Liver (tissue), 9 donors: ENCODE data around the gene PPFIA1. TPM values are rescaled to one million over a fixed set of nuclear protein-coding genes. Genes with fewer than 3 reads are reported as not detected.

Experiments used
- DNase-seq: peaks from one replicate; pipeline ENCODE4 v3.0.0-alpha.2; 2017; ENCODE audit warnings: low spot score
- H3K27ac ChIP-seq, 2 donors: one replicate each; pipeline ENCODE4 v1.7.0; 2013; ENCODE audit warnings: inconsistent platforms in 2 of 2, low read length in 2 of 2, control low read depth in 1 of 2, low read depth in 1 of 2, mild to moderate bottlenecking in 1 of 2
- H3K27me3 ChIP-seq, 4 donors: one replicate each; pipeline versions ENCODE4 v1.6.1 to v1.7.0; 2013; ENCODE audit warnings: low read length in 3 of 4, inconsistent platforms in 1 of 4, mild to moderate bottlenecking in 1 of 4, moderate library complexity in 1 of 4; ENCODE audit not compliant: control insufficient read depth in 4 of 4, insufficient read depth in 4 of 4
- H3K36me3 ChIP-seq, 4 donors: one replicate each; pipeline versions ENCODE4 v1.6.1 to v1.7.0; 2013; ENCODE audit warnings: low read length in 3 of 4, mild to moderate bottlenecking in 3 of 4, low read depth in 1 of 4, moderate library complexity in 1 of 4; ENCODE audit not compliant: control insufficient read depth in 4 of 4, insufficient read depth in 3 of 4
- H3K4me1 ChIP-seq, 4 donors: one replicate each; pipeline versions ENCODE4 v1.6.1 to v1.7.0; 2013; ENCODE audit warnings: low read length in 3 of 4, mild to moderate bottlenecking in 3 of 4, moderate library complexity in 1 of 4; ENCODE audit not compliant: control insufficient read depth in 4 of 4, insufficient read depth in 4 of 4
- H3K4me3 ChIP-seq, 3 donors: one replicate each; pipeline versions ENCODE4 v1.6.1 to v1.7.0; 2013; ENCODE audit warnings: low read length in 3 of 3, control low read depth in 1 of 3, low read depth in 1 of 3, mild to moderate bottlenecking in 1 of 3
- H3K9ac ChIP-seq, 2 donors: one replicate each; pipeline ENCODE4 v1.7.0; 2013; ENCODE audit warnings: low read length in 2 of 2, mild to moderate bottlenecking in 2 of 2, moderate library complexity in 2 of 2, control low read depth in 1 of 2, low read depth in 1 of 2
- H3K9me3 ChIP-seq, 4 donors: one replicate each; pipeline versions ENCODE4 v1.6.1 to v1.7.0; 2013; ENCODE audit warnings: low read length in 3 of 4; ENCODE audit not compliant: control insufficient read depth in 4 of 4
- FOXA1 ChIP-seq: IDR thresholded peaks from 2 replicates; pipeline ENCODE4 v1.6.1; 2016; ENCODE audit warnings: antibody characterized with exemption
- FOXA2 ChIP-seq: IDR thresholded peaks from 2 replicates; pipeline ENCODE4 v1.6.1; 2016; ENCODE audit warnings: antibody characterized with exemption
- GABPA ChIP-seq, 2 donors: IDR thresholded peaks in 1 of 2; conservative IDR thresholded peaks in 1 of 2; 2 replicates each; pipeline ENCODE4 v1.6.1; 2016; ENCODE audit warnings: antibody characterized with exemption in 2 of 2, mild to moderate bottlenecking in 1 of 2, moderate library complexity in 1 of 2
- HNF4A ChIP-seq, 2 donors: conservative IDR thresholded peaks; 2 replicates each; pipeline ENCODE4 v1.6.1; 2016; ENCODE audit warnings: antibody characterized with exemption in 2 of 2, mild to moderate bottlenecking in 2 of 2
- JUND ChIP-seq, 2 donors: IDR thresholded peaks; 2 replicates each; pipeline ENCODE4 v1.6.1; 2016; ENCODE audit warnings: antibody characterized with exemption in 2 of 2
- RAD21 ChIP-seq, 2 donors: IDR thresholded peaks; 2 replicates each; pipeline ENCODE4 v1.6.1; 2016; ENCODE audit warnings: antibody characterized with exemption in 2 of 2, mild to moderate bottlenecking in 2 of 2
- RXRA ChIP-seq, 2 donors: IDR thresholded peaks; 2 replicates each; pipeline ENCODE4 v1.6.1; 2017 to 2018; ENCODE audit warnings: antibody characterized with exemption in 2 of 2, mild to moderate bottlenecking in 1 of 2
- SP1 ChIP-seq: IDR thresholded peaks from 2 replicates; pipeline ENCODE4 v1.6.1; 2018; ENCODE audit warnings: antibody characterized with exemption, mild to moderate bottlenecking
- YY1 ChIP-seq: IDR thresholded peaks from 2 replicates; pipeline ENCODE4 v1.6.1; 2016; ENCODE audit warnings: antibody characterized with exemption, mild to moderate bottlenecking
- WGBS: extraction: QIAGEN DNeasy Blood & Tissue Kit; methylation state at CpG from one replicate; pipeline ENCODE4 v1.1.7; 2013; 5-methylcytosine and 5-hydroxymethylcytosine counted together
- polyA plus RNA-seq, 2 donors: library from polyadenylated mRNA; stranded (reverse) in 1 of 2; unstranded in 1 of 2; fragments of 200-250 nt in 1 of 2; fragments of >200 nt in 1 of 2; fragmentation: Nextera tagmentation in 1 of 2; extraction: Ambion mirVana in 1 of 2; gene quantifications; one replicate each; pipeline versions ENCODE4 v1.2.1 to v1.2.3, GENCODE V29; 2013 to 2015
- total RNA-seq, 2 donors: library from RNA; depleted of rRNA; stranded (reverse); fragments of >200 nt; gene quantifications; one replicate each; pipeline ENCODE4 v1.2.3, GENCODE V29; 2014
- TF ChIP-seq, protein P1 (sequence below): IDR thresholded peaks from 2 replicates; pipeline ENCODE4 v1.6.1; 2016; ENCODE audit warnings: antibody characterized with exemption
- TF ChIP-seq, protein P2 (sequence below): fragments of 150-350 bp; IDR thresholded peaks from 2 replicates; pipeline ENCODE4 v1.5.1; 2017; ENCODE audit warnings: improper control_type of control experiment, low read depth, low read length; ENCODE audit not compliant: missing input control
- TF ChIP-seq, protein P3 (sequence below): IDR thresholded peaks from 2 replicates; pipeline ENCODE4 v1.6.1; 2016; ENCODE audit warnings: antibody characterized with exemption
- TF ChIP-seq, protein P4 (sequence below): IDR thresholded peaks from 2 replicates; pipeline ENCODE4 v1.6.1; 2016; ENCODE audit warnings: antibody characterized with exemption, mild to moderate bottlenecking
- donor health status: healthy.
- donor health status: healthy.
- donor health status: healthy.
- donor health status: healthy.
- donor health status: healthy.

The PPFIA1 gene
- total and polyA plus RNA-seq, 4 donors, result 9.9 to 39.6 (median 14.5) TPM

DNA sequence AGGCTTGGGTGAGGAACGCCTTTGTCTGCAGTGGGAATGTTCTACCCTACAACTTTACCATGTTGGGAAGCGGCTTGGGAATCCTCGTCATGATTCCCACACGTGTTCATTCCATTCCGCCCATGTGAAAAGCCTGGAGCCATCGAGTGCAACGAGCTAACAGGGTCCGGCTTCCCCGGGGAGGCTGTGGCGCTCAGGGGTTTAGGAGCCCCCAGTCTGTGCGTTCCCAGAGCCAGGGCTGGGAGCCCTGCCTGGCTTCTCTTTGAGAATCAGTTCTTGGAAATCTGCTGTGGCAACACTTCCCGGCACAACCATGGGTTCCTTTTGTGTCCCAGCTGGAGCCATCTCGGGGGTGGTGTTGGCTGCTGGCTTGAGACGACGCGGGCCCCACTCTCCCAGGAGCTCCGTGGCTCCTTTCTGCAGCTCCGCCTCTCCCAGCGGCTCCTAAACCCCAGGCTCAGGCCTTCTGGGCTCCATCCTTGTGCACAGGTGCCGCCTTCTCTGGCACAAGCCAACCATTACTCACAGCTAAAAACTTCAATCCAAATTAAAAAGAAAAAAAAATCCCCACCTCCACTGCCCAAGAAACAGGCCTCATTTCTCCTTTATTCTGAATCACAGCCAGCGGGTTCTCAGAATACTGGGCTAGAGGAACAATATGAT lies 18.7 kb upstream of the PPFIA1 start:
- Histone ChIP-seq H3K36me3 (no peaks in the 10 kb centered on the region), H3K27ac (no peak overlapping the region), H3K9ac (no peak overlapping the region), H3K9me3 (no peaks in the 10 kb centered on the region), H3K27me3 (no peaks in the 10 kb centered on the region), H3K4me1 (no peaks in the 10 kb centered on the region), H3K4me3 (no peak overlapping the region)
- 86% methylated on average over 21 of the region's 21 CpGs for WGBS
- TF ChIP-seq, protein P1, sequence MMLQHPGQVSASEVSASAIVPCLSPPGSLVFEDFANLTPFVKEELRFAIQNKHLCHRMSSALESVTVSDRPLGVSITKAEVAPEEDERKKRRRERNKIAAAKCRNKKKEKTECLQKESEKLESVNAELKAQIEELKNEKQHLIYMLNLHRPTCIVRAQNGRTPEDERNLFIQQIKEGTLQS, result no peak
- TF ChIP-seq HNF4A (conservative IDR thresholded peaks at IDR 0.05), result no peak
- no peak for TF ChIP-seq JUND (IDR thresholded peaks at IDR 0.05)
- TF ChIP-seq SP1, result no peak
- TF ChIP-seq, protein P2, sequence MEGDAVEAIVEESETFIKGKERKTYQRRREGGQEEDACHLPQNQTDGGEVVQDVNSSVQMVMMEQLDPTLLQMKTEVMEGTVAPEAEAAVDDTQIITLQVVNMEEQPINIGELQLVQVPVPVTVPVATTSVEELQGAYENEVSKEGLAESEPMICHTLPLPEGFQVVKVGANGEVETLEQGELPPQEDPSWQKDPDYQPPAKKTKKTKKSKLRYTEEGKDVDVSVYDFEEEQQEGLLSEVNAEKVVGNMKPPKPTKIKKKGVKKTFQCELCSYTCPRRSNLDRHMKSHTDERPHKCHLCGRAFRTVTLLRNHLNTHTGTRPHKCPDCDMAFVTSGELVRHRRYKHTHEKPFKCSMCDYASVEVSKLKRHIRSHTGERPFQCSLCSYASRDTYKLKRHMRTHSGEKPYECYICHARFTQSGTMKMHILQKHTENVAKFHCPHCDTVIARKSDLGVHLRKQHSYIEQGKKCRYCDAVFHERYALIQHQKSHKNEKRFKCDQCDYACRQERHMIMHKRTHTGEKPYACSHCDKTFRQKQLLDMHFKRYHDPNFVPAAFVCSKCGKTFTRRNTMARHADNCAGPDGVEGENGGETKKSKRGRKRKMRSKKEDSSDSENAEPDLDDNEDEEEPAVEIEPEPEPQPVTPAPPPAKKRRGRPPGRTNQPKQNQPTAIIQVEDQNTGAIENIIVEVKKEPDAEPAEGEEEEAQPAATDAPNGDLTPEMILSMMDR, result no peak
- TF ChIP-seq, protein P3, sequence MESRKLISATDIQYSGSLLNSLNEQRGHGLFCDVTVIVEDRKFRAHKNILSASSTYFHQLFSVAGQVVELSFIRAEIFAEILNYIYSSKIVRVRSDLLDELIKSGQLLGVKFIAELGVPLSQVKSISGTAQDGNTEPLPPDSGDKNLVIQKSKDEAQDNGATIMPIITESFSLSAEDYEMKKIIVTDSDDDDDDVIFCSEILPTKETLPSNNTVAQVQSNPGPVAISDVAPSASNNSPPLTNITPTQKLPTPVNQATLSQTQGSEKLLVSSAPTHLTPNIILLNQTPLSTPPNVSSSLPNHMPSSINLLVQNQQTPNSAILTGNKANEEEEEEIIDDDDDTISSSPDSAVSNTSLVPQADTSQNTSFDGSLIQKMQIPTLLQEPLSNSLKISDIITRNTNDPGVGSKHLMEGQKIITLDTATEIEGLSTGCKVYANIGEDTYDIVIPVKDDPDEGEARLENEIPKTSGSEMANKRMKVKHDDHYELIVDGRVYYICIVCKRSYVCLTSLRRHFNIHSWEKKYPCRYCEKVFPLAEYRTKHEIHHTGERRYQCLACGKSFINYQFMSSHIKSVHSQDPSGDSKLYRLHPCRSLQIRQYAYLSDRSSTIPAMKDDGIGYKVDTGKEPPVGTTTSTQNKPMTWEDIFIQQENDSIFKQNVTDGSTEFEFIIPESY, result no peak
- TF ChIP-seq, protein P4, sequence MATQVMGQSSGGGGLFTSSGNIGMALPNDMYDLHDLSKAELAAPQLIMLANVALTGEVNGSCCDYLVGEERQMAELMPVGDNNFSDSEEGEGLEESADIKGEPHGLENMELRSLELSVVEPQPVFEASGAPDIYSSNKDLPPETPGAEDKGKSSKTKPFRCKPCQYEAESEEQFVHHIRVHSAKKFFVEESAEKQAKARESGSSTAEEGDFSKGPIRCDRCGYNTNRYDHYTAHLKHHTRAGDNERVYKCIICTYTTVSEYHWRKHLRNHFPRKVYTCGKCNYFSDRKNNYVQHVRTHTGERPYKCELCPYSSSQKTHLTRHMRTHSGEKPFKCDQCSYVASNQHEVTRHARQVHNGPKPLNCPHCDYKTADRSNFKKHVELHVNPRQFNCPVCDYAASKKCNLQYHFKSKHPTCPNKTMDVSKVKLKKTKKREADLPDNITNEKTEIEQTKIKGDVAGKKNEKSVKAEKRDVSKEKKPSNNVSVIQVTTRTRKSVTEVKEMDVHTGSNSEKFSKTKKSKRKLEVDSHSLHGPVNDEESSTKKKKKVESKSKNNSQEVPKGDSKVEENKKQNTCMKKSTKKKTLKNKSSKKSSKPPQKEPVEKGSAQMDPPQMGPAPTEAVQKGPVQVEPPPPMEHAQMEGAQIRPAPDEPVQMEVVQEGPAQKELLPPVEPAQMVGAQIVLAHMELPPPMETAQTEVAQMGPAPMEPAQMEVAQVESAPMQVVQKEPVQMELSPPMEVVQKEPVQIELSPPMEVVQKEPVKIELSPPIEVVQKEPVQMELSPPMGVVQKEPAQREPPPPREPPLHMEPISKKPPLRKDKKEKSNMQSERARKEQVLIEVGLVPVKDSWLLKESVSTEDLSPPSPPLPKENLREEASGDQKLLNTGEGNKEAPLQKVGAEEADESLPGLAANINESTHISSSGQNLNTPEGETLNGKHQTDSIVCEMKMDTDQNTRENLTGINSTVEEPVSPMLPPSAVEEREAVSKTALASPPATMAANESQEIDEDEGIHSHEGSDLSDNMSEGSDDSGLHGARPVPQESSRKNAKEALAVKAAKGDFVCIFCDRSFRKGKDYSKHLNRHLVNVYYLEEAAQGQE, result no peak
- TF ChIP-seq YY1, result no peak
- TF ChIP-seq RAD21 (IDR thresholded peaks at IDR 0.05), result no peak
- no peak for DNase-seq

DNA sequence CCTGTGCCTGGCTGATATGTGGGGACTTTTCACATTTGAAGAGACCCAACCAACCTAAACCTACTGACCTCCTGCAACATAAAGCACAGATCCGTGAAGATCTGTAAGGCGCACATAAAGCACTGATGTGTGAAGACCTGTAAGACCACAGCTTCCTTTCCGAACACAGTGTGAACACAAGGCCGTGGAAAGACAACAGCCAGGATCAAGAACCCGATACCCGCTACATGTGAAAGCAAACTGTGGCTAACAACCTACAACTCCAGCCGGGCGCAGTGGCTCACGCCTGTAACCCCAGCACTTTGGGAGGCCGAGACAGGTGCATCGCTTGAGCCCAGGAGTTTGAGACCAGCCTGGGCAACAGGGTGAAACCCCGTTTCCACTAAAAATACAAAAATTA lies 17.6 kb upstream of the PPFIA1 start:
- no peaks in the 10 kb centered on the region for H3K4me1 ChIP-seq
- no peaks in the 10 kb centered on the region for H3K36me3 ChIP-seq
- no peak for TF ChIP-seq FOXA2
- no peak for TF ChIP-seq GABPA (IDR thresholded peaks at IDR 0.05 in 1 of 2, conservative IDR thresholded peaks at IDR 0.05 in 1 of 2)
- no peak for TF ChIP-seq FOXA1
- TF ChIP-seq RXRA (IDR thresholded peaks at IDR 0.05), result no peak
- no peak for TF ChIP-seq SP1
- TF ChIP-seq, protein P2, result no peak
- TF ChIP-seq JUND (IDR thresholded peaks at IDR 0.05), result no peak
- no peaks in the 10 kb centered on the region for H3K27me3 ChIP-seq
- no peak for DNase-seq
- no peak overlapping the region for H3K27ac ChIP-seq
- H3K4me3 ChIP-seq, result no peak overlapping the region
- H3K9me3 ChIP-seq, result no peaks in the 10 kb centered on the region
- 92% methylated on average over 12 of the region's 12 CpGs for WGBS
- no peak overlapping the region for H3K9ac ChIP-seq
